Measurements from ENCODE around the gene ZFC3H1.
"Not testable (repeated sequence)": the region's sequence is repeated elsewhere in the genome, so short reads cannot be mapped to it uniquely, and the experiment has no call there.

Gene ZFC3H1

GRCh38 chr12:71587012-71587411 is 76.6 kb downstream of the ZFC3H1 start:
- no peak for DNase-seq (ENCODE audit: extremely low read depth in 1 of 2, low read depth in 1 of 2)

- no peak for DNase-seq (ENCODE audit: extremely low read depth in 1 of 2, low read depth in 1 of 2)
Observed at GRCh38 chr12:71585218-71585617, 78.4 kb downstream of the ZFC3H1 start.

GRCh38 chr12:71584356-71584755 is 79.3 kb downstream of the ZFC3H1 start:
- no peak for DNase-seq (ENCODE audit: extremely low read depth in 1 of 2, low read depth in 1 of 2)

- no peak for DNase-seq (ENCODE audit: extremely low read depth in 1 of 2, low read depth in 1 of 2)
Observed at GRCh38 chr12:71582925-71583324, 80.7 kb downstream of the ZFC3H1 start.

- DNase-seq (ENCODE audit: extremely low read depth in 1 of 2, low read depth in 1 of 2): no peak
Observed at GRCh38 chr12:71581206-71581605, 82.4 kb downstream of the ZFC3H1 start.

GRCh38 chr12:71578694-71579258 is 84.9 kb downstream of the ZFC3H1 start:
- no peak for DNase-seq (ENCODE audit: extremely low read depth in 1 of 2, low read depth in 1 of 2)

- DNase-seq (ENCODE audit: extremely low read depth in 1 of 2, low read depth in 1 of 2): no peak
Observed at GRCh38 chr12:71576496-71576895, 87.2 kb downstream of the ZFC3H1 start.

- not testable (repeated sequence) for DNase-seq (ENCODE audit: extremely low read depth in 1 of 2, low read depth in 1 of 2)
Observed at GRCh38 chr12:71569885-71570284, 93.8 kb downstream of the ZFC3H1 start.

- no peak for DNase-seq (ENCODE audit: extremely low read depth in 1 of 2, low read depth in 1 of 2)
Observed at GRCh38 chr12:71567537-71567936, 96.1 kb downstream of the ZFC3H1 start.

GRCh38 chr12:71566655-71567054 is 97.0 kb downstream of the ZFC3H1 start:
- no peak for DNase-seq (ENCODE audit: extremely low read depth in 1 of 2, low read depth in 1 of 2)

- DNase-seq (ENCODE audit: extremely low read depth in 1 of 2, low read depth in 1 of 2): no peak
Observed at GRCh38 chr12:71565535-71565934, 98.1 kb downstream of the ZFC3H1 start.

- no peak for DNase-seq (ENCODE audit: extremely low read depth in 1 of 2, low read depth in 1 of 2)
Observed at GRCh38 chr12:71562676-71563595, 100.7 kb downstream of the ZFC3H1 start.
